Measurements from ENCODE around the gene RAB19.
A peak's percentile ranks its signal among the peaks of the same experiment; 100 is the strongest.
"Not testable (repeated sequence)": the region's sequence is repeated elsewhere in the genome, so short reads cannot be mapped to it uniquely, and the experiment has no call there.

The RAB19 gene

GRCh38 chr7:140453785-140454656 is 50.2 kb downstream of the RAB19 start:
- not testable (repeated sequence) for DNase-seq (ENCODE audit: low read depth in 2 of 2)

- no peak for DNase-seq (ENCODE audit: low read depth in 2 of 2)
Measured at GRCh38 chr7:140454657-140455015, 50.8 kb downstream of the RAB19 start.

- no peak for DNase-seq (ENCODE audit: low read depth in 2 of 2)
Measured at GRCh38 chr7:140455743-140456142, 51.9 kb downstream of the RAB19 start.

GRCh38 chr7:140456551-140457051 is 52.7 kb downstream of the RAB19 start:
- no peak for DNase-seq (ENCODE audit: low read depth in 2 of 2)

GRCh38 chr7:140458201-140458600 is 54.3 kb downstream of the RAB19 start:
- DNase-seq (ENCODE audit: low read depth in 2 of 2): no peak

GRCh38 chr7:140458916-140459315 is 55.1 kb downstream of the RAB19 start:
- DNase-seq (ENCODE audit: low read depth in 2 of 2): no peak

- no peak for DNase-seq (ENCODE audit: low read depth in 2 of 2)
Measured at GRCh38 chr7:140463111-140463510, 59.3 kb downstream of the RAB19 start.

DNA sequence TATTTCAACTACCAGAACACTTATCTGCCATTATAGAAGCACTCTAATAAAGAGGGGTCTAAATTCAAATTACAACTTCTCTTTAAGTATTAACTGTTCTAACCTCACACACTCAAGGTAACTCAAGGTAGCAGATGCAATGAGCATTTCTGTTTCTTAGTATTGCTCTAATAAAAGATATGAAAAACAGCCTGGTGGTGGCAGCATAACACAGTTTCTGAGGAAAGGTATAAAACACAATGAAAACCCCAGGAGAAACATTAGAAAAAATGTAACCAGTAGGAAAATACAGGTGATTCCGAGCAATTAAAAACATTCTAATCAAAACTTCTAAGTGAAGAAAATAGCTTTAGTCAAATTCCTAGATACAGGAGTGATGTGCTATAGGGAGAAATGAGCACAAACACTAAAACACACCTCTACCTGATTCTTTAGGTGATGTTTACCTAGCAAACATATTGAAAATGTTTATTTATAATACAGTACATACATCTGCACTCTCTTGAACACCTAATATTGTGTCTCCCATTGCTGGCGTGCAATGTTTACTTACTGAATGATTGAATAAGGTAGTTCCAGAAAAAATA is 72.0 kb downstream of the RAB19 start:
- DNase-seq (ENCODE audit: low read depth in 2 of 2): peak in 1 of 2 experiments; percentile 16

- no peak for DNase-seq (ENCODE audit: low read depth in 2 of 2)
Measured at GRCh38 chr7:140476698-140477261, 72.9 kb downstream of the RAB19 start.
